Measurements from ENCODE around the gene TLCD1.

- peak; percentile 86 for TF ChIP-seq CTCF (conservative IDR thresholded peaks at IDR 0.05; ENCODE audit: low read depth, low read length)
- TF ChIP-seq EZH2 (IDR thresholded peaks at IDR 0.05; ENCODE audit: low read length, unreplicated experiment): no peak
These were observed 37.8 kb upstream of the TLCD1 start for GRCh38 chr17:28763804-28764266.

Data from PC-3 (cell line).